HepG2 (cell line): ENCODE data around the gene HTR1D. TPM values are rescaled to one million over a fixed set of nuclear protein-coding genes. Genes with fewer than 3 reads are reported as not detected.

Source experiments
- AHR ChIP-seq: IDR thresholded peaks from 2 replicates; pipeline ENCODE4 v1.6.1; 2018; ENCODE audit warnings: missing genetic modification reagents, missing compliant biosample characterization
- BORCS8-MEF2B ChIP-seq: sonication (generic); formaldehyde crosslinking; IDR thresholded peaks from 2 replicates; pipeline ENCODE4 v1.8.0; 2022; ENCODE audit warnings: mild to moderate bottlenecking, missing genetic modification reagents
- CCDC6 ChIP-seq: sonication (generic); formaldehyde crosslinking; IDR thresholded peaks from 2 replicates; pipeline ENCODE4 v1.8.1; 2022; ENCODE audit warnings: mild to moderate bottlenecking, missing genetic modification reagents, moderate library complexity
- ETV5 ChIP-seq: IDR thresholded peaks from 2 replicates; pipeline ENCODE4 v1.6.1; 2018; ENCODE audit warnings: missing biosample characterization, missing genetic modification reagents, inconsistent platforms, borderline replicate concordance
- GABPA ChIP-seq, 2 experiments: IDR thresholded peaks; 2 replicates each; pipeline ENCODE4 v1.6.1; 2011 to 2016; ENCODE audit warnings: low read depth in 2 of 2, low read length in 1 of 2, missing biosample characterization in 1 of 2, missing genetic modification characterization in 1 of 2
- GABPB1 ChIP-seq: IDR thresholded peaks from 2 replicates; pipeline ENCODE4 v1.6.1; 2016; ENCODE audit warnings: mild to moderate bottlenecking, missing genetic modification reagents, moderate library complexity, missing compliant biosample characterization
- IKZF4 ChIP-seq: sonication (generic); formaldehyde crosslinking; IDR thresholded peaks from 2 replicates; pipeline ENCODE4 v1.5.1; 2020; ENCODE audit warnings: borderline replicate concordance, mild to moderate bottlenecking, low read depth, missing genetic modification reagents; ENCODE audit errors: not compliant biosample characterization
- KLF9 ChIP-seq: IDR thresholded peaks from 2 replicates; pipeline ENCODE4 v1.6.1; 2016; ENCODE audit warnings: low read depth
- KMT2A ChIP-seq: sonication (generic); formaldehyde crosslinking; IDR thresholded peaks from 2 replicates; pipeline ENCODE4 v1.4.0; 2020; ENCODE audit warnings: missing genetic modification reagents
- MLXIP ChIP-seq: sonication (generic); formaldehyde crosslinking; IDR thresholded peaks from 2 replicates; pipeline ENCODE4 v1.9.0; 2021; ENCODE audit warnings: missing genetic modification reagents, borderline replicate concordance
- TOPORS ChIP-seq: sonication (generic); formaldehyde crosslinking; IDR thresholded peaks from 2 replicates; pipeline ENCODE4 v1.8.0; 2023; ENCODE audit warnings: mild to moderate bottlenecking, missing genetic modification reagents
- ZNF577 ChIP-seq: sonication (generic); formaldehyde crosslinking; IDR thresholded peaks from 2 replicates; pipeline ENCODE4 v1.4.0; 2020; ENCODE audit warnings: mild to moderate bottlenecking, low read depth, missing genetic modification reagents, borderline replicate concordance
- polyA plus RNA-seq, 8 experiments: library from polyadenylated mRNA; depleted of rRNA in 3 of 8; stranded (reverse) in 7 of 8; unstranded in 1 of 8; fragments of >200 nt; fragmentation: Illumina TruSeq in 4 of 8; extraction: Trizol in 4 of 8; gene quantifications; 2 replicates each; pipeline versions ENCODE4 v1.2.1 to v1.2.3, GENCODE V29; 2011 to 2016; ENCODE audit warnings: low read depth in 4 of 8, missing spikeins in 1 of 8, mixed read lengths in 1 of 8; ENCODE audit not compliant: insufficient read depth in 1 of 8
- total RNA-seq, 5 experiments: library from RNA; depleted of rRNA; stranded (reverse); fragments of >200 nt; fragmentation: Illumina TruSeq; extraction: Trizol; gene quantifications; 2 replicates each; pipeline ENCODE4 v1.2.3, GENCODE V29; 2016; ENCODE audit warnings: low read depth in 1 of 5
- TF ChIP-seq, protein P1 (sequence below): sonication (generic); formaldehyde crosslinking; IDR thresholded peaks from 2 replicates; pipeline ENCODE4 v1.5.1; 2020; ENCODE audit warnings: mild to moderate bottlenecking, missing genetic modification reagents, borderline replicate concordance
- TF ChIP-seq, protein P2 (sequence below): sonication (generic); formaldehyde crosslinking; IDR thresholded peaks from 2 replicates; pipeline ENCODE4 v1.4.0; 2020; ENCODE audit warnings: missing genetic modification reagents, mild to moderate bottlenecking, borderline replicate concordance

The HTR1D gene
- total and polyA plus RNA-seq, 2 of the 13 experiments (the other 11 are each of a cell fraction or from before 2014, with no cell fraction given), result 0.04 to 0.07 TPM

GRCh38 chr1:23149114-23149513, 68.2 kb downstream of the HTR1D start (continued):
- TF ChIP-seq, protein P1, sequence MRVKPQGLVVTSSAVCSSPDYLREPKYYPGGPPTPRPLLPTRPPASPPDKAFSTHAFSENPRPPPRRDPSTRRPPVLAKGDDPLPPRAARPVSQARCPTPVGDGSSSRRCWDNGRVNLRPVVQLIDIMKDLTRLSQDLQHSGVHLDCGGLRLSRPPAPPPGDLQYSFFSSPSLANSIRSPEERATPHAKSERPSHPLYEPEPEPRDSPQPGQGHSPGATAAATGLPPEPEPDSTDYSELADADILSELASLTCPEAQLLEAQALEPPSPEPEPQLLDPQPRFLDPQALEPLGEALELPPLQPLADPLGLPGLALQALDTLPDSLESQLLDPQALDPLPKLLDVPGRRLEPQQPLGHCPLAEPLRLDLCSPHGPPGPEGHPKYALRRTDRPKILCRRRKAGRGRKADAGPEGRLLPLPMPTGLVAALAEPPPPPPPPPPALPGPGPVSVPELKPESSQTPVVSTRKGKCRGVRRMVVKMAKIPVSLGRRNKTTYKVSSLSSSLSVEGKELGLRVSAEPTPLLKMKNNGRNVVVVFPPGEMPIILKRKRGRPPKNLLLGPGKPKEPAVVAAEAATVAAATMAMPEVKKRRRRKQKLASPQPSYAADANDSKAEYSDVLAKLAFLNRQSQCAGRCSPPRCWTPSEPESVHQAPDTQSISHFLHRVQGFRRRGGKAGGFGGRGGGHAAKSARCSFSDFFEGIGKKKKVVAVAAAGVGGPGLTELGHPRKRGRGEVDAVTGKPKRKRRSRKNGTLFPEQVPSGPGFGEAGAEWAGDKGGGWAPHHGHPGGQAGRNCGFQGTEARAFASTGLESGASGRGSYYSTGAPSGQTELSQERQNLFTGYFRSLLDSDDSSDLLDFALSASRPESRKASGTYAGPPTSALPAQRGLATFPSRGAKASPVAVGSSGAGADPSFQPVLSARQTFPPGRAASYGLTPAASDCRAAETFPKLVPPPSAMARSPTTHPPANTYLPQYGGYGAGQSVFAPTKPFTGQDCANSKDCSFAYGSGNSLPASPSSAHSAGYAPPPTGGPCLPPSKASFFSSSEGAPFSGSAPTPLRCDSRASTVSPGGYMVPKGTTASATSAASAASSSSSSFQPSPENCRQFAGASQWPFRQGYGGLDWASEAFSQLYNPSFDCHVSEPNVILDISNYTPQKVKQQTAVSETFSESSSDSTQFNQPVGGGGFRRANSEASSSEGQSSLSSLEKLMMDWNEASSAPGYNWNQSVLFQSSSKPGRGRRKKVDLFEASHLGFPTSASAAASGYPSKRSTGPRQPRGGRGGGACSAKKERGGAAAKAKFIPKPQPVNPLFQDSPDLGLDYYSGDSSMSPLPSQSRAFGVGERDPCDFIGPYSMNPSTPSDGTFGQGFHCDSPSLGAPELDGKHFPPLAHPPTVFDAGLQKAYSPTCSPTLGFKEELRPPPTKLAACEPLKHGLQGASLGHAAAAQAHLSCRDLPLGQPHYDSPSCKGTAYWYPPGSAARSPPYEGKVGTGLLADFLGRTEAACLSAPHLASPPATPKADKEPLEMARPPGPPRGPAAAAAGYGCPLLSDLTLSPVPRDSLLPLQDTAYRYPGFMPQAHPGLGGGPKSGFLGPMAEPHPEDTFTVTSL (CRISPR knock-in tag), result peak; percentile 77; the same call in 1 of the 2 replicates
- TF ChIP-seq GABPB1 (CRISPR knock-in tag), result no peak
- TF ChIP-seq IKZF4 (CRISPR knock-in tag), result peak; percentile 95
- TF ChIP-seq TOPORS (CRISPR knock-in tag), result no peak
- TF ChIP-seq MLXIP (CRISPR knock-in tag), result no peak
- TF ChIP-seq, protein P2, sequence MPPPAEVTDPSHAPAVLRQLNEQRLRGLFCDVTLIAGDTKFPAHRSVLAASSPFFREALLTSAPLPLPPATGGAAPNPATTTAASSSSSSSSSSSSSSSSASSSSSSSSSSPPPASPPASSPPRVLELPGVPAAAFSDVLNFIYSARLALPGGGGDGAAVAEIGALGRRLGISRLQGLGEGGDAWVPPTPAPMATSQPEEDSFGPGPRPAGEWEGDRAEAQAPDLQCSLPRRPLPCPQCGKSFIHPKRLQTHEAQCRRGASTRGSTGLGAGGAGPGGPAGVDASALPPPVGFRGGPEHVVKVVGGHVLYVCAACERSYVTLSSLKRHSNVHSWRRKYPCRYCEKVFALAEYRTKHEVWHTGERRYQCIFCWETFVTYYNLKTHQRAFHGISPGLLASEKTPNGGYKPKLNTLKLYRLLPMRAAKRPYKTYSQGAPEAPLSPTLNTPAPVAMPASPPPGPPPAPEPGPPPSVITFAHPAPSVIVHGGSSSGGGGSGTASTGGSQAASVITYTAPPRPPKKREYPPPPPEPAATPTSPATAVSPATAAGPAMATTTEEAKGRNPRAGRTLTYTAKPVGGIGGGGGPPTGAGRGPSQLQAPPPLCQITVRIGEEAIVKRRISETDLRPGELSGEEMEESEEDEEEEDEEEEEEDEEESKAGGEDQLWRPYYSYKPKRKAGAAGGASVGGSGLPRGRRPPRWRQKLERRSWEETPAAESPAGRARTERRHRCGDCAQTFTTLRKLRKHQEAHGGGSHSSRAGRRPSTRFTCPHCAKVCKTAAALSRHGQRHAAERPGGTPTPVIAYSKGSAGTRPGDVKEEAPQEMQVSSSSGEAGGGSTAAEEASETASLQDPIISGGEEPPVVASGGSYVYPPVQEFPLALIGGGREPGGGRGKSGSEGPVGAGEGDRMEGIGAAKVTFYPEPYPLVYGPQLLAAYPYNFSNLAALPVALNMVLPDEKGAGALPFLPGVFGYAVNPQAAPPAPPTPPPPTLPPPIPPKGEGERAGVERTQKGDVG (CRISPR knock-in tag), result no peak
- no peak for TF ChIP-seq KMT2A (CRISPR knock-in tag)
- no peak for TF ChIP-seq AHR (CRISPR knock-in tag)
- TF ChIP-seq BORCS8-MEF2B, result no peak
- no peak for TF ChIP-seq CCDC6
- no peak for TF ChIP-seq ZNF577 (CRISPR knock-in tag)
- TF ChIP-seq GABPA (IDR thresholded peaks at IDR 0.05; ENCODE audit: low read depth, low read length), result no peak
- TF ChIP-seq GABPA (CRISPR knock-in tag; IDR thresholded peaks at IDR 0.05; ENCODE audit: low read depth), result no peak
- TF ChIP-seq KLF9 (CRISPR knock-in tag), result no peak
- TF ChIP-seq ETV5, result peak; percentile 65; the same call in 1 of the 2 replicates
